Endothelial cell of umbilical vein (primary cell): ENCODE measurements around the gene NCL.
"Not testable (repeated sequence)": the region's sequence is repeated elsewhere in the genome, so short reads cannot be mapped to it uniquely, and the experiment has no call there.

Experiments used
- EZH2 ChIP-seq: IDR thresholded peaks from 2 replicates; pipeline ENCODE4 v1.6.1; 2012; ENCODE audit warnings: borderline replicate concordance, low read depth, mild to moderate bottlenecking, moderate library complexity, low read length, inconsistent platforms; ENCODE audit not compliant: severe bottlenecking
- FOS ChIP-seq: IDR thresholded peaks from 2 replicates; pipeline ENCODE4 v1.6.1; 2011; ENCODE audit warnings: mild to moderate bottlenecking, low read length, moderate library complexity, borderline replicate concordance; ENCODE audit not compliant: insufficient read depth
- GATA2 ChIP-seq: IDR thresholded peaks from 2 replicates; pipeline ENCODE4 v1.7.0; 2011; ENCODE audit warnings: low read depth, mild to moderate bottlenecking, moderate library complexity, mixed read lengths, low read length; ENCODE audit not compliant: insufficient read length, insufficient read depth
- MAX ChIP-seq: IDR thresholded peaks from 2 replicates; pipeline ENCODE4 v1.6.1; 2011; ENCODE audit not compliant: insufficient read depth, insufficient read length
- MYC ChIP-seq: IDR thresholded peaks from one replicate; pipeline ENCODE4 v1.6.1; 2011; ENCODE audit warnings: mild to moderate bottlenecking, low read depth, low read length
- POLR2A ChIP-seq: IDR thresholded peaks from 2 replicates; pipeline ENCODE4 v1.6.1; 2012; ENCODE audit warnings: low read depth, mild to moderate bottlenecking, control low read depth, low read length
- POLR2AphosphoS5 ChIP-seq: IDR thresholded peaks from 2 replicates; pipeline ENCODE4 v1.6.1; 2012; ENCODE audit warnings: low read depth, mild to moderate bottlenecking, control low read depth, low read length, moderate library complexity; ENCODE audit not compliant: insufficient read depth
- TF ChIP-seq, protein P1 (sequence below), 2 donors: IDR thresholded peaks; 1 replicate in 1 of 2; 2 replicates in 1 of 2; pipeline ENCODE4 v1.5.1; 2011; ENCODE audit warnings: low read length in 2 of 2, mild to moderate bottlenecking in 2 of 2, moderate library complexity in 2 of 2, control low read depth in 1 of 2, inconsistent platforms in 1 of 2, low read depth in 1 of 2; ENCODE audit not compliant: insufficient read depth in 1 of 2; ENCODE audit errors: extremely low read depth in 1 of 2

- TF ChIP-seq, protein P1, sequence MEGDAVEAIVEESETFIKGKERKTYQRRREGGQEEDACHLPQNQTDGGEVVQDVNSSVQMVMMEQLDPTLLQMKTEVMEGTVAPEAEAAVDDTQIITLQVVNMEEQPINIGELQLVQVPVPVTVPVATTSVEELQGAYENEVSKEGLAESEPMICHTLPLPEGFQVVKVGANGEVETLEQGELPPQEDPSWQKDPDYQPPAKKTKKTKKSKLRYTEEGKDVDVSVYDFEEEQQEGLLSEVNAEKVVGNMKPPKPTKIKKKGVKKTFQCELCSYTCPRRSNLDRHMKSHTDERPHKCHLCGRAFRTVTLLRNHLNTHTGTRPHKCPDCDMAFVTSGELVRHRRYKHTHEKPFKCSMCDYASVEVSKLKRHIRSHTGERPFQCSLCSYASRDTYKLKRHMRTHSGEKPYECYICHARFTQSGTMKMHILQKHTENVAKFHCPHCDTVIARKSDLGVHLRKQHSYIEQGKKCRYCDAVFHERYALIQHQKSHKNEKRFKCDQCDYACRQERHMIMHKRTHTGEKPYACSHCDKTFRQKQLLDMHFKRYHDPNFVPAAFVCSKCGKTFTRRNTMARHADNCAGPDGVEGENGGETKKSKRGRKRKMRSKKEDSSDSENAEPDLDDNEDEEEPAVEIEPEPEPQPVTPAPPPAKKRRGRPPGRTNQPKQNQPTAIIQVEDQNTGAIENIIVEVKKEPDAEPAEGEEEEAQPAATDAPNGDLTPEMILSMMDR (IDR thresholded peaks at IDR 0.05; ENCODE audit: extremely low read depth in 1 of 2, insufficient read depth in 1 of 2, low read depth in 1 of 2, low read length in 2 of 2), result not testable (repeated sequence)
- TF ChIP-seq MAX, EZH2, POLR2AphosphoS5, POLR2A, MYC, FOS, GATA2: not testable (repeated sequence)
Observed at GRCh38 chr2:231404183-231404578, 60.1 kb downstream of the NCL start.
